ENCODE results near the gene SEC11A.

Gene SEC11A

DNA sequence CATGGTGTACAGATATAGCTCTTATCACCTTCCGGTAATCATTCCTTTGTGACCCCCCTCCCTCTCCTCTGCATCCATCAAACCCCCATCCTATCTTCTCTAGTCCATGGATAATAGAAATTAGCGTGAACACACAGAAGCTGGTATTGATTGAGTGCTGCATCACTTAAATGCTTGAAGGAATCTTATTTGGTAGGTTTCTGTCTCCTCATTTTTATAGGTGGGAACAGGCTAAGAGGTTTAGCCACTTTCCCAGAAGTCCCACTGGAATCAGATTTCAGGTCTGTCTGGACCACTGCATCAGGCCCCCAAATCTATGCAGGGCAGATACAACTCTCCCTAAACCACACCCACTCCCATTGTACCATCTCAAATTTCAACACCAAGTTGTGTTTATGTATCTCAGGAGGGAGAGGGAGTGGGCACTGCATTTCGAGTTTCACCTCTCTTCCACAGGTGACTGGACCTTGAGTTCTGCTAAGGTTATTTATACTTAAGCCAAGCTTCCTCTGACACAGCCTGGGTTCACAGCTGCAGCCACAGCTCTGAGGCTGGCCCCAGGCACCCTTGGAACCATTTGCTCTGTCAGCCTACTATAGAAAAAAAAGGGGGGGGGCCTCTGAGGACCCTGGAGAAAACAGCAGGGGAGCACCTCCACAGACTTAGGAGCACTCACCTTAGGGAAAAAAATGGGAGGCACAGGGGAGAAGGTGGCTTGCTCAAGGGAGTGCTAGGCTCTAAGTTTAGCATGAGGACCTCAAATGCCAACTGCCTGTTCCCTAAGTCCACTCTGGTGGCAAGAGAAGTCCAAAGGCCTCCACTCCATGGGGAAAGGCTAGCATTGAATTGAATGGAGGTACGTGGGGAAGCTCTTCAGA, 55.8 kb downstream of the SEC11A start:
- no peak for DNase-seq (ENCODE audit: low read depth)
- no peak overlapping the region for H3K4me3 ChIP-seq (ENCODE audit: low read length)

DNA sequence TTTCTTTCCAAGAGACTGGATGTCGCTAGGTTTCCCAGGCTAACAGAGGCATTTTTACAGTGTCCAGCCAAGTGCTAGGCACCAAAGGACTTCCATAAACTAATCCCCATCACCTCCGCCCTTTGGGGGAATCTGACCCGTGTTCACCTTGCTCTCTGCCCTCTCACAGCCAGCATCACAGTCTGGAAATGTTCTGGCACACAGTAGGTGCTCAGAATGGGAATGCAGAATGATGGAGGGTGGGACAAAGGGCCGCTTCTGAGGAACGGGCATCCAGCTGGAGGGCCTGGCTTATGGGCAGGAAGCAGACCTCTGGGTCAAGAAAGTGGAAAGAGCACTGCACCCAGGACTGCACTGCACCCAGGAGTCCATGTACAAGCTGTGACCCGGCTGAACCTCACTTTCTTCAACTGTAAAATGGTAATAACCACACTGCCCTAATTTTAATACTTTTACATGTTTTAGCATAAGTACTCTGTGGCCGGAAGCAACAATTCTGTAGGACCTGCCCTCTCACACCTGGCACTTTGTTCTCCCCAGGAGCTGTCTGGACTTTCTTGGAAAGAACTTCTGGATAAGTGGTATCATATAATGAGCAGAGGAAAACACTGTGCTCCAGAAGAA, 57.0 kb downstream of the SEC11A start:
- no peak for DNase-seq (ENCODE audit: low read depth)
- TF ChIP-seq, protein P1, sequence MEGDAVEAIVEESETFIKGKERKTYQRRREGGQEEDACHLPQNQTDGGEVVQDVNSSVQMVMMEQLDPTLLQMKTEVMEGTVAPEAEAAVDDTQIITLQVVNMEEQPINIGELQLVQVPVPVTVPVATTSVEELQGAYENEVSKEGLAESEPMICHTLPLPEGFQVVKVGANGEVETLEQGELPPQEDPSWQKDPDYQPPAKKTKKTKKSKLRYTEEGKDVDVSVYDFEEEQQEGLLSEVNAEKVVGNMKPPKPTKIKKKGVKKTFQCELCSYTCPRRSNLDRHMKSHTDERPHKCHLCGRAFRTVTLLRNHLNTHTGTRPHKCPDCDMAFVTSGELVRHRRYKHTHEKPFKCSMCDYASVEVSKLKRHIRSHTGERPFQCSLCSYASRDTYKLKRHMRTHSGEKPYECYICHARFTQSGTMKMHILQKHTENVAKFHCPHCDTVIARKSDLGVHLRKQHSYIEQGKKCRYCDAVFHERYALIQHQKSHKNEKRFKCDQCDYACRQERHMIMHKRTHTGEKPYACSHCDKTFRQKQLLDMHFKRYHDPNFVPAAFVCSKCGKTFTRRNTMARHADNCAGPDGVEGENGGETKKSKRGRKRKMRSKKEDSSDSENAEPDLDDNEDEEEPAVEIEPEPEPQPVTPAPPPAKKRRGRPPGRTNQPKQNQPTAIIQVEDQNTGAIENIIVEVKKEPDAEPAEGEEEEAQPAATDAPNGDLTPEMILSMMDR (IDR thresholded peaks at IDR 0.05; ENCODE audit: insufficient read depth, low read depth, low read length, missing control alignments): no peak
- H3K4me3 ChIP-seq (ENCODE audit: low read length): no peak overlapping the region

More for the DNA sequence above, 55.8 kb downstream of the SEC11A start:
- TF ChIP-seq, protein P1 (IDR thresholded peaks at IDR 0.05; ENCODE audit: insufficient read depth, low read depth, low read length, missing control alignments): no peak

DNA sequence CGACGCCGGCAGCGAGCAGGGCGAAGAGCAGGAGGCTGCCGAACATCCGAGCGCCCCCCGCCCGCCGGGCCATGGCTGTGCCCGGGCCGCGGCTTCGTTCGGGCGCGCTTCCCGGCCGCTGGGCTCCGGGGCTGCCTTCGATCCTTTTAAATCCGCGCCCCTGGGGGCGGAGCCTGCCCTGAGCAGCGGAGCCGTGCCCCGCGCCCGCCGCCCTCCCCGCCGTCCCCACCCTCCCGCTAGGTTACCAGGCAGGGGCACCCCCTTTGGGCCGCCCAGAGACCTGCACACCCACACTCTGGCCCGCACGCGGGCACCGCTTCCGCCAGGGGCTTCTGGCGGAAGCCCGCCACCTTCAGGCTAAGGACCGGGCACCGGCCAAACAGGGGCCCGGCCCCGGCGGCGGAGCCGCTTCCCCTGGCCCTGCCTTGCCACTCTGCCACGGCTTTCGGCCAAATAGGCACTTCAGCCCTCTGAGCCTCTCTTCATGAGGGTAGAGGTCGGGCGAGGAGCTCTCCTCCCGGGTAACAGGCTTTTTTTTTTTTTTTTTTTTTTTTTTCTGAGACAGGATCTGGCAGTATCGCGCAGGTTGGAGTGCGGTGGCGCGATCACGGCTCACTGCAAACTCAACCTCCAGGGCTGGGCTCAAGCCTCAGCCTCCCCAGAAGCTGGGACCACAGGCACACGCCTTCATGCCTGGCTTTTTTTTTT, 57.7 kb downstream of the SEC11A start, which contains the start of gene NMB:
TSS of gene NMB (minus strand) at position 120 of the 708 bp plus-strand sequence. CDS start at position 73, 47 bp downstream.
- peak within 1 kb of the TSS; percentile 48 for H3K4me3 ChIP-seq (ENCODE audit: low read length)
- DNase-seq (ENCODE audit: low read depth): peak; percentile 68
- TF ChIP-seq, protein P1 (IDR thresholded peaks at IDR 0.05; ENCODE audit: insufficient read depth, low read depth, low read length, missing control alignments): peak; percentile 41

DNA sequence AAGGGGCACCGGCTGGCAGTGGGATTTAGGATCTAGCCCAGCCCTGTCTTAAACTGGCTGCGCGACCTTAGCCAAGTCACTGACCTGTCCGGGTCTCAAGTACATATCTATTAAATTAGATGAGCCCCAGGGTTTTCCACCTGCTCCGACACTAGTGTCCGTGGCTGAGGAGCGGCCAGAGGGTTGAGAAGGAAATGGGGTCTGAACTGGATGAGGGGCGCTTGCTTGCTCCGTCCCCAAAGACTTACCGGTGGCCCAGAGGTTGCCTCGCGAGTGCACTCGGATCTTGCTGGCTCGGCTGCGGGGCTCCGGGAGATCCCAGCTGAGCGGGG, 58.2 kb downstream of the SEC11A start:
- TF ChIP-seq, protein P1 (IDR thresholded peaks at IDR 0.05; ENCODE audit: insufficient read depth, low read depth, low read length, missing control alignments): no peak

DNA sequence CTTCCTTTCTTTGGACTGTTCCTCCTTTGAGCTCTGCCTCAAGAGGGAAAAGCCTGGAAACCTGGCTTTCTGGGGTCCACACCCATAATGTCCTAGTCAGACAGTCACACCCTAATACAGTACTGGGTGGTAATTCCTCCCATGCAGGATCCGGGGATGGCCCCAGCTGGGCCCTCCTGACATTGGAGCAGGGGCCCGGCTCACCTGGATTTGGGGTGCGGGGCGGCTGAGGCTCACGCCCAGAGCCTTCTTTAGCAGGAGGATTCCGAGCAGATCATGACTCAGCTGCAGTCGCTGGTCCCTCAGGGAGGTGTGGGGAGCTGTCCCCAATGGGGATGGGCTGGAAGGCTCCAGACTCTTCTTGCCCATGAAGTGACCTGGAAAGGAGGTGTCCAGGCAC, 59.0 kb downstream of the SEC11A start:
- TF ChIP-seq, protein P1 (IDR thresholded peaks at IDR 0.05; ENCODE audit: insufficient read depth, low read depth, low read length, missing control alignments): no peak
- DNase-seq (ENCODE audit: low read depth): no peak
- H3K4me3 ChIP-seq (ENCODE audit: low read length): no peak overlapping the region

More for the DNA sequence above, 58.2 kb downstream of the SEC11A start:
- H3K4me3 ChIP-seq (ENCODE audit: low read length): peak overlapping the region; percentile 48
- DNase-seq (ENCODE audit: low read depth): no peak

DNA sequence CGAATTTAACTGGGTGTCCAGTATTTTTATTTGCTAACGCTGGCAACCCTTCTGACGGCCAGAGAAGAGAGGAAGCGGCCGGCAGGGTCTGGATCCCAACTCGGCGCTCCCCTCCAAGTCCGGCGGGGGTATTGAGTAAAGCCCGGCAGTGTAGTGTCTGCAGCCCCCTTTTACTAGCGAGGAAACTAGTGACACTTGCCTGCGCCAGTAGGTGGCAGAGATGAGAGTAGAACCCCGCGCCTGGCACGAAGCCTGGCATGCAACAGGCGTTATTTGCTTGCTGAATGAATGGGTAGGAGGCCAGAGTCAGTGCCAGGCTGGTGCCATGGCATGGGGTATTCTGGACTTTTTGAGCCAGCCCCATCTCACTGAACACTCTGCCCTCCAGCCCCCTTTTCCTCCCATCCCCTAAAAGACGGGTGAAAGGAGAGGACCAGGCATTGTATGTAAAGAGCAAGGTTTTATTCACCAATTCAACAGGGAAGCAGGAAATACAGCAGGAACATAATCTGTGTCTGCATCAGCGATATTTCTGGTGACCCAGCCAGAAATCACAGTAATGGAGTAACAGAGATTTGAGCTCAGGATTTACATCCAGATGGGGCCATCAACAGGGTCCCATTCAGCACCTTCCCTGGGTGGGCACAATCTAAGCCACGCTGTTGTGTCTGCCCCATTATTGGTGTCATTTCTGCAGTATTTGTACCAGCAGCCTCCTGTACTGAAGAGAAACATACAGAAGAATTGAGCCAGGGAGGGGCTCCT, 61.1 kb downstream of the SEC11A start:
- peak; percentile 80 for DNase-seq (ENCODE audit: low read depth)
- H3K4me3 ChIP-seq (ENCODE audit: low read length): peak overlapping the region; percentile 91
- TF ChIP-seq, protein P1 (IDR thresholded peaks at IDR 0.05; ENCODE audit: insufficient read depth, low read depth, low read length, missing control alignments): peak; percentile 75

All from epithelial cell of esophagus (primary cell).